Trophoblast cell (in vitro differentiated cells and primary cell): Measurements from ENCODE around the gene MRTFA.

Experiments
- DNase-seq, 2 donors: peaks; one replicate each; pipeline ENCODE4 v3.0.0-alpha.2; 2016
- H2AFZ ChIP-seq: 2 replicates; pipeline ENCODE4 v1.6.1; 2013; ENCODE audit warnings: low read length, moderate library complexity, mild to moderate bottlenecking; ENCODE audit not compliant: insufficient read depth, poor library complexity
- H2AK5ac ChIP-seq: 2 replicates; pipeline ENCODE4 v1.6.1; 2013; ENCODE audit warnings: mild to moderate bottlenecking, low read length
- H2BK120ac ChIP-seq: 2 replicates; pipeline ENCODE4 v1.6.1; 2013; ENCODE audit warnings: low read length, mild to moderate bottlenecking, moderate library complexity; ENCODE audit not compliant: insufficient read depth, poor library complexity
- H2BK12ac ChIP-seq: 2 replicates; pipeline ENCODE4 v1.6.1; 2013; ENCODE audit warnings: mild to moderate bottlenecking, low read length, moderate library complexity
- H2BK5ac ChIP-seq: 2 replicates; pipeline ENCODE4 v1.6.1; 2013; ENCODE audit warnings: low read length, low read depth, moderate library complexity, mild to moderate bottlenecking; ENCODE audit not compliant: poor library complexity
- H3K14ac ChIP-seq: 2 replicates; pipeline ENCODE4 v1.6.1; 2013; ENCODE audit warnings: mild to moderate bottlenecking, low read length
- H3K18ac ChIP-seq: 2 replicates; pipeline ENCODE4 v1.6.1; 2013; ENCODE audit warnings: mild to moderate bottlenecking, low read length
- H3K23ac ChIP-seq: 2 replicates; pipeline ENCODE4 v1.6.1; 2013; ENCODE audit warnings: low read length
- H3K27ac ChIP-seq: 2 replicates; pipeline ENCODE4 v1.5.1; 2013; ENCODE audit warnings: low read depth, mild to moderate bottlenecking, inconsistent platforms, low read length, moderate library complexity
- H3K27me3 ChIP-seq: 2 replicates; pipeline ENCODE4 v1.6.1; 2013; ENCODE audit warnings: inconsistent platforms, mild to moderate bottlenecking, low read length, moderate library complexity; ENCODE audit not compliant: insufficient read depth
- H3K36me3 ChIP-seq, 2 experiments: 1 replicate in 1 of 2; 2 replicates in 1 of 2; pipeline ENCODE4 v1.6.1; 2013; ENCODE audit warnings: low read length in 2 of 2, mild to moderate bottlenecking in 2 of 2, moderate library complexity in 1 of 2; ENCODE audit not compliant: insufficient read depth in 2 of 2, control insufficient read depth in 1 of 2
- H3K4ac ChIP-seq: 2 replicates; pipeline ENCODE4 v1.6.1; 2013; ENCODE audit warnings: low read depth, mild to moderate bottlenecking, low read length, moderate library complexity
- H3K4me1 ChIP-seq, 2 experiments: 1 replicate in 1 of 2; 2 replicates in 1 of 2; pipeline ENCODE4 v1.6.1; 2013; ENCODE audit warnings: low read length in 2 of 2, mild to moderate bottlenecking in 2 of 2, moderate library complexity in 1 of 2; ENCODE audit not compliant: insufficient read depth in 2 of 2, control insufficient read depth in 1 of 2
- H3K4me2 ChIP-seq: 2 replicates; pipeline ENCODE4 v1.6.1; 2013; ENCODE audit warnings: inconsistent platforms, mild to moderate bottlenecking, low read length, moderate library complexity
- H3K4me3 ChIP-seq: 2 replicates; pipeline ENCODE4 v1.5.1; 2013; ENCODE audit warnings: mild to moderate bottlenecking, low read depth, low read length, inconsistent platforms
- H3K79me1 ChIP-seq: one replicate; pipeline ENCODE4 v1.6.1; 2013; ENCODE audit warnings: low read length
- H3K79me2 ChIP-seq: 2 replicates; pipeline ENCODE4 v1.6.1; 2013; ENCODE audit warnings: low read length, mild to moderate bottlenecking; ENCODE audit not compliant: control insufficient read depth, insufficient read depth, poor library complexity
- H3K9ac ChIP-seq: 2 replicates; pipeline ENCODE4 v1.6.1; 2013; ENCODE audit warnings: mild to moderate bottlenecking, low read length
- H3K9me3 ChIP-seq: 2 replicates; pipeline ENCODE4 v1.6.1; 2013; ENCODE audit warnings: low read depth, mild to moderate bottlenecking, control low read depth, inconsistent platforms, low read length; ENCODE audit not compliant: insufficient read depth
- H4K12ac ChIP-seq: 2 replicates; pipeline ENCODE4 v1.6.1; 2013; ENCODE audit warnings: low read depth, mild to moderate bottlenecking, low read length, moderate library complexity
- H4K8ac ChIP-seq: 2 replicates; pipeline ENCODE4 v1.6.1; 2013; ENCODE audit warnings: low read depth, mild to moderate bottlenecking, low read length, moderate library complexity
- H4K91ac ChIP-seq: one replicate; pipeline ENCODE4 v1.6.1; 2013; ENCODE audit warnings: low read depth, mild to moderate bottlenecking, low read length, moderate library complexity
- WGBS: extraction: QIAGEN DNeasy Blood & Tissue Kit; methylation state at CpG from one replicate; pipeline ENCODE4 v1.1.7; 2013; ENCODE audit warnings: missing lambda C conversion rate; ENCODE audit not compliant: insufficient read length, insufficient coverage; ENCODE audit errors: extremely low coverage; 5-methylcytosine and 5-hydroxymethylcytosine counted together

The MRTFA gene

GRCh38 chr22:40525250-40525884, 111.2 kb downstream of the MRTFA start:
- peak; percentile 52 to 70 for DNase-seq
- H3K36me3 ChIP-seq, result peaks cover 5% of the 10 kb centered on the region in 2 experiments
- no peak overlapping the region for H3K23ac ChIP-seq
- H4K91ac ChIP-seq, result no peak overlapping the region
- H3K79me2 ChIP-seq, result peaks cover 8% of the 10 kb centered on the region
- no peak overlapping the region for H3K14ac ChIP-seq
- no peak overlapping the region for H2AFZ ChIP-seq
- no peak overlapping the region for H3K9ac ChIP-seq
- H3K79me1 ChIP-seq, result peaks cover 13% of the 10 kb centered on the region
- H3K4me3 ChIP-seq, result no peak overlapping the region
- H4K8ac ChIP-seq, result no peak overlapping the region
- H2BK12ac ChIP-seq, result no peak overlapping the region
- H3K27ac ChIP-seq, result no peak overlapping the region
- no peaks in the 10 kb centered on the region for H3K9me3 ChIP-seq
- H3K18ac ChIP-seq, result no peak overlapping the region
- peaks cover 4 to 5% of the 10 kb centered on the region in 2 experiments for H3K4me1 ChIP-seq
- H3K27me3 ChIP-seq, result no peaks in the 10 kb centered on the region
- no peak overlapping the region for H3K4me2 ChIP-seq
- no CpG with 5 or more reads among the region's 6 CpGs for WGBS
- no peak overlapping the region for H3K4ac ChIP-seq
- no peak overlapping the region for H2BK120ac ChIP-seq
- H2BK5ac ChIP-seq, result no peak overlapping the region
- no peak overlapping the region for H4K12ac ChIP-seq
- no peak overlapping the region for H2AK5ac ChIP-seq

DNA sequence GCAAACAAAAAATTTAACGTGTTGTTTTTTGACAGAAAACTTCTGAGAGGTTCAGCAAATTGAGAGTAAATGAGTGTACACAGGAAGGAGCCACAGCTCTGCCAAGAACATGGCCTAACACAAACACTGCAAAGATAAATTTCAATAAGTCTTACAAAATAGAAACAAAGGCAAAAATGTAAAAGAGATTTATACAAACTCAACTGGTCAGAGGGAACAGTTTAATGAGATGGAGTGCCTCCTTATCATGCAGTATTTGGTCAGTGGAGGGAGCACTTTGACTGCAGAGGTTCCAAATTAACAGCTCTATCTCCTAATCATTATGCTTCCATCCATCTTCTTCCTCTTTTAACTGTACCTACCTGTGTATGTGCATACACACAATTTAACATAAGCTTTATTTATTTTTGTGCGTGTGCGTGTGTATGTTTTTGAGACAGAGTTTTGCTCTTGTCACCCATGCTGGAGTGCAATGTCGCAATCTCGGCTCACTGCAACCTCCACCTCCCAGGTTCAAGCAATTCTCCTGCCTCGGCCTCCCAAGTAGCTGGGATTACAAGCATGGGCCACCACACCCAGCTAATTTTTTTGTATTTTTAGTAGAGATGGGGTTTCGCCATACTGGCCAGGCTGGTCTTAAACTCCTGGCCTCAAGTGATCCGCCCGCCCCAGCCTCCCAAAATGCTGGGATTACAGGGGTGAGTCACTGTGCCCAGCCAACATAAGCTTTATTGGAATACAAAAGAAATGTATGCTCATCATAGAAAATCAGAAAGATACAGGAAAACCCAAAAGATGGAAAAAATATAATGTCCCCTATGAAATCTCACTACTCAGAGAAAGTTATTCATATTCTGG, 111.9 kb downstream of the MRTFA start:
- WGBS, result no CpG with 5 or more reads among the region's 9 CpGs
- H3K79me1 ChIP-seq, result peaks cover 11% of the 10 kb centered on the region
- no peak overlapping the region for H3K23ac ChIP-seq
- H4K91ac ChIP-seq, result no peak overlapping the region
- H2BK120ac ChIP-seq, result no peak overlapping the region
- H3K4me3 ChIP-seq, result no peak overlapping the region
- peak overlapping the region; percentile 70 for H3K4ac ChIP-seq
- DNase-seq, result peak; percentile 72 to 82
- no peaks in the 10 kb centered on the region for H3K27me3 ChIP-seq
- H3K79me2 ChIP-seq, result peaks cover 7% of the 10 kb centered on the region
- peak overlapping the region; percentile 43 for H2BK5ac ChIP-seq
- H3K4me2 ChIP-seq, result no peak overlapping the region
- no peak overlapping the region for H3K27ac ChIP-seq
- H2AK5ac ChIP-seq, result no peak overlapping the region
- no peaks in the 10 kb centered on the region for H3K9me3 ChIP-seq
- H3K4me1 ChIP-seq, result peaks cover 5% of the 10 kb centered on the region in 2 experiments
- no peak overlapping the region for H2AFZ ChIP-seq
- H4K12ac ChIP-seq, result no peak overlapping the region
- no peak overlapping the region for H3K18ac ChIP-seq
- H4K8ac ChIP-seq, result no peak overlapping the region
- H3K14ac ChIP-seq, result no peak overlapping the region
- peaks cover 5 to 6% of the 10 kb centered on the region in 2 experiments for H3K36me3 ChIP-seq
- H3K9ac ChIP-seq, result no peak overlapping the region
- no peak overlapping the region for H2BK12ac ChIP-seq

DNA sequence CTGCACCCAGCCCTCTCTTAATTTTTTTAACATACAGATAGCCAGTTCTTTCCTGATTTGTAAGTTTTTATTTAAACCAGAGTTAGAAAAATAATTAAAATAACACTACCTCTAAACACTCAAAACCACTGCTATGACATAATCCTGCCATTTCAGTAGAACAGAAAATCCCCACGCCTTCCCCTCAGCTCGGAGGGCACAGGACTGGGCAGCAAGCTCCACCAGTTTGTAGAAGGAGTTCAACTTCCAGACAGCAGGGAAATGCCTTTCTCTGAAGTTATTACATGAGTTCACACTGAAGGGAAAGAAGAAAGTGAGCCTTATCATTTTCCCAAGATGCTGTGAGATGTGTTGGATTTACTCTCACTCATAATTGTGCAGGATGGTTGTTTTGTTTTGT, 114.4 kb downstream of the MRTFA start:
- H3K14ac ChIP-seq, result no peak overlapping the region
- H3K23ac ChIP-seq, result no peak overlapping the region
- H4K8ac ChIP-seq, result no peak overlapping the region
- no peak overlapping the region for H2BK120ac ChIP-seq
- H2AK5ac ChIP-seq, result no peak overlapping the region
- no peaks in the 10 kb centered on the region for H3K9me3 ChIP-seq
- H2BK5ac ChIP-seq, result no peak overlapping the region
- no peak overlapping the region for H3K27ac ChIP-seq
- H3K4me1 ChIP-seq, result peaks cover 2 to 5% of the 10 kb centered on the region in 2 experiments
- no peak for DNase-seq
- peaks cover 7% of the 10 kb centered on the region for H3K79me1 ChIP-seq
- H3K27me3 ChIP-seq, result no peaks in the 10 kb centered on the region
- H2AFZ ChIP-seq, result no peak overlapping the region
- peaks cover 4 to 11% of the 10 kb centered on the region in 2 experiments for H3K36me3 ChIP-seq
- H4K12ac ChIP-seq, result no peak overlapping the region
- no peak overlapping the region for H3K4me2 ChIP-seq
- H3K4ac ChIP-seq, result peak overlapping the region; percentile 44
- peaks cover 7% of the 10 kb centered on the region for H3K79me2 ChIP-seq
- H2BK12ac ChIP-seq, result no peak overlapping the region
- H4K91ac ChIP-seq, result no peak overlapping the region
- no peak overlapping the region for H3K9ac ChIP-seq
- no peak overlapping the region for H3K18ac ChIP-seq
- WGBS, result no CpG with 5 or more reads among the region's 2 CpGs
- no peak overlapping the region for H3K4me3 ChIP-seq

DNA sequence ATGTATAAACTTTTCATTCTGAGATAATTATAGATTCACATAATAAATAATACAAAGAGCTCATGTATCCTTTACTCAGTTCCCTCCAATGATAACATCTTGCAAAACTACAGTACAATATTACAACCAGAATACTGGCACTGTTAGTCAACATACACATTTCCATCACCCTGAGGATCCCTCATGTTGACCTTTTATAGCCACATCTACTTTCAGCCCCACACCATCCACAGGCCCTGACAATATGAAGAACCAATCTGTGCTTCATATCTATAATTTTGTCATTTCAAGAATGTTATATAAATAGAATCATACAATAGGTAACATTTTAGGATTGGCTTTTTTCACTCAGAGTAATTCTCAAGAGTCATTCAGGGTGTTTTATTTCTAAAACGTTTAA, 115.5 kb downstream of the MRTFA start:
- Histone ChIP-seq H2BK12ac (no peak overlapping the region), H2AK5ac (no peak overlapping the region), H2BK5ac (no peak overlapping the region), H3K79me2 (peaks cover 7% of the 10 kb centered on the region), H2AFZ (no peak overlapping the region), H4K8ac (no peak overlapping the region), H3K4me2 (no peak overlapping the region), H3K23ac (no peak overlapping the region), H3K27me3 (no peaks in the 10 kb centered on the region), H3K27ac (no peak overlapping the region), H3K9me3 (no peaks in the 10 kb centered on the region), H3K4me1 (peaks cover 2% of the 10 kb centered on the region in 2 experiments), H3K18ac (no peak overlapping the region), H3K14ac (no peak overlapping the region), H3K4ac (no peak overlapping the region), H3K4me3 (no peak overlapping the region), H3K9ac (no peak overlapping the region), H4K91ac (no peak overlapping the region), H3K36me3 (peaks cover 4 to 11% of the 10 kb centered on the region in 2 experiments), H2BK120ac (no peak overlapping the region), H4K12ac (no peak overlapping the region), H3K79me1 (no peaks in the 10 kb centered on the region)
- DNase-seq, result no peak
- WGBS, result no CpG with 5 or more reads among the region's 1 CpG
